GM23338 (cell line): ENCODE data around the gene PLD6. TPM values are rescaled to one million over a fixed set of nuclear protein-coding genes. Genes with fewer than 3 reads are reported as not detected.
"Not testable (repeated sequence)": the region's sequence is repeated elsewhere in the genome, so short reads cannot be mapped to it uniquely, and the experiment has no call there.

Experiments used
- ATAC-seq: fragments of 200-7000 bp; cut with Tn5 transposase; 3 replicates; pipeline ENCODE4 v1.9.1; 2020
- DNase-seq: peaks from one replicate; pipeline ENCODE4 v3.0.0-alpha.2; 2015; ENCODE audit warnings: low spot score
- H2AFZ ChIP-seq: fragments of 200-600 bp; sonication (generic); 2 replicates; pipeline ENCODE4 v1.8.0; 2016; ENCODE audit warnings: antibody characterized with exemption, mild to moderate bottlenecking, moderate library complexity
- H3F3A ChIP-seq: fragments of 200-600 bp; sonication (generic); replicated peaks from 2 replicates; pipeline ENCODE4 v1.8.0; 2017; ENCODE audit warnings: antibody characterized with exemption, mixed run types, low read depth
- H3K27ac ChIP-seq: fragments of 200-600 bp; sonication (generic); 2 replicates; pipeline ENCODE4 v1.6.1; 2016; ENCODE audit warnings: low read depth
- H3K27me3 ChIP-seq: fragments of 200-600 bp; sonication (generic); 2 replicates; pipeline ENCODE4 v1.8.0; 2016; ENCODE audit warnings: mild to moderate bottlenecking, mixed run types, moderate library complexity; ENCODE audit not compliant: insufficient read depth
- H3K36me3 ChIP-seq: fragments of 200-600 bp; sonication (generic); 2 replicates; pipeline ENCODE4 v1.8.0; 2016; ENCODE audit warnings: mild to moderate bottlenecking; ENCODE audit not compliant: insufficient read depth
- H3K4me1 ChIP-seq: fragments of 200-600 bp; sonication (generic); 2 replicates; pipeline ENCODE4 v1.8.0; 2016; ENCODE audit warnings: mild to moderate bottlenecking, moderate library complexity; ENCODE audit not compliant: insufficient read depth
- H3K4me2 ChIP-seq: fragments of 200-600 bp; sonication (generic); 2 replicates; pipeline ENCODE4 v1.7.1; 2017; ENCODE audit warnings: mixed run types
- H3K4me3 ChIP-seq: fragments of 200-600 bp; sonication (generic); 2 replicates; pipeline ENCODE4 v1.6.1; 2016; ENCODE audit warnings: mixed run types
- H3K79me2 ChIP-seq: fragments of 200-600 bp; sonication (generic); replicated peaks from 2 replicates; pipeline ENCODE4 v1.8.0; 2017; ENCODE audit warnings: mild to moderate bottlenecking; ENCODE audit not compliant: insufficient read depth
- H3K9me2 ChIP-seq: fragments of 200-600 bp; sonication (generic); 2 replicates; pipeline ENCODE4 v1.8.0; 2017; ENCODE audit not compliant: insufficient read depth
- H4K20me1 ChIP-seq: fragments of 200-600 bp; sonication (generic); replicated peaks from 2 replicates; pipeline ENCODE4 v1.8.0; 2017; ENCODE audit warnings: mild to moderate bottlenecking; ENCODE audit not compliant: insufficient read depth
- H3K27ac Mint-ChIP-seq: 2 replicates; pipeline ENCODE4 v1.8.0; 2020; ENCODE audit warnings: inconsistent platforms, mild to moderate bottlenecking, moderate library complexity, mixed read lengths
- H3K27me3 Mint-ChIP-seq: 3 replicates; pipeline ENCODE4 v1.8.0; 2022; ENCODE audit warnings: low read depth, mild to moderate bottlenecking, moderate library complexity, mixed read lengths, inconsistent platforms; ENCODE audit not compliant: insufficient read depth, poor library complexity
- H3K36me3 Mint-ChIP-seq: 3 replicates; pipeline ENCODE4 v1.8.0; 2021; ENCODE audit warnings: low read depth, mild to moderate bottlenecking, inconsistent platforms, moderate library complexity, mixed read lengths
- H3K4me1 Mint-ChIP-seq: 3 replicates; pipeline ENCODE4 v1.8.0; 2020; ENCODE audit warnings: mild to moderate bottlenecking, inconsistent platforms, mixed read lengths
- H3K4me3 Mint-ChIP-seq: 3 replicates; pipeline ENCODE4 v1.8.0; 2021; ENCODE audit warnings: moderate library complexity, mild to moderate bottlenecking, inconsistent platforms, mixed read lengths
- H3K9me3 Mint-ChIP-seq: 3 replicates; pipeline ENCODE4 v1.8.0; 2020; ENCODE audit warnings: moderate library complexity, mild to moderate bottlenecking, inconsistent platforms, mixed read lengths
- EZH2 ChIP-seq: fragments of 200-600 bp; sonication (generic); IDR thresholded peaks from one replicate; pipeline ENCODE4 v1.8.0; 2017; ENCODE audit warnings: antibody characterized with exemption, mild to moderate bottlenecking, low read depth; ENCODE audit not compliant: unreplicated experiment
- ZNF331 ChIP-seq: fragments of 250-450 bp; sonication (Bioruptor Pico); IDR thresholded peaks from 2 replicates; pipeline ENCODE4 v1.5.0; 2020; ENCODE audit warnings: low read depth, mild to moderate bottlenecking, moderate library complexity
- polyA plus RNA-seq: library from polyadenylated mRNA; unstranded; fragments of >200 nt; fragmentation: Nextera tagmentation; extraction: Ambion mirVana; gene quantifications from 2 replicates; pipeline ENCODE4 v1.2.1, GENCODE V29; 2016
- total RNA-seq: library from RNA; depleted of rRNA; stranded (reverse); fragments of >200 nt; shearing (Covaris generic); gene quantifications from 2 replicates; pipeline ENCODE4 v1.2.3, GENCODE V29; 2014
- TF ChIP-seq, protein P1 (sequence below): IDR thresholded peaks from one replicate; pipeline ENCODE4 v1.6.1; 2018; ENCODE audit warnings: antibody characterized with exemption; ENCODE audit not compliant: unreplicated experiment

Gene PLD6
- total and polyA plus RNA-seq, 2 experiments from 2014 or later, result not detected

DNA sequence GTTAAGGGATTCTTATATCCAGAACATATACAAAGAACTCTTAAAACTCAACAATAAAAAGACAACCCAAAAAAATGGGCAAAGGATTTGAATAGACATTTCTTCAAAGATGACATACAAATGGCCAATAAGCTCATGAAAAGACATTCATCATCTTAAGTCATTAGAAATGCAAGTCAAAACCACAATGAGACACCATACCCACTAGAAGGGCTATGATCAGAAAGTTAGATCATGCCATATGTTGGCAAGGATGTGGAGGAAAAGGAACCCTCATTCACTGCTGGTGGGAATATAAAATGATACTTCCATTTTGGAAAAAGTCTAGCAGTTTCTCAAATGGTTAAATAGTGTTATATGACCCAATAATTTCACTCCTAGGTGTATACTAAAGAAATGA lies 9.4 kb downstream of the PLD6 start (continued):
- TF ChIP-seq, protein P1, sequence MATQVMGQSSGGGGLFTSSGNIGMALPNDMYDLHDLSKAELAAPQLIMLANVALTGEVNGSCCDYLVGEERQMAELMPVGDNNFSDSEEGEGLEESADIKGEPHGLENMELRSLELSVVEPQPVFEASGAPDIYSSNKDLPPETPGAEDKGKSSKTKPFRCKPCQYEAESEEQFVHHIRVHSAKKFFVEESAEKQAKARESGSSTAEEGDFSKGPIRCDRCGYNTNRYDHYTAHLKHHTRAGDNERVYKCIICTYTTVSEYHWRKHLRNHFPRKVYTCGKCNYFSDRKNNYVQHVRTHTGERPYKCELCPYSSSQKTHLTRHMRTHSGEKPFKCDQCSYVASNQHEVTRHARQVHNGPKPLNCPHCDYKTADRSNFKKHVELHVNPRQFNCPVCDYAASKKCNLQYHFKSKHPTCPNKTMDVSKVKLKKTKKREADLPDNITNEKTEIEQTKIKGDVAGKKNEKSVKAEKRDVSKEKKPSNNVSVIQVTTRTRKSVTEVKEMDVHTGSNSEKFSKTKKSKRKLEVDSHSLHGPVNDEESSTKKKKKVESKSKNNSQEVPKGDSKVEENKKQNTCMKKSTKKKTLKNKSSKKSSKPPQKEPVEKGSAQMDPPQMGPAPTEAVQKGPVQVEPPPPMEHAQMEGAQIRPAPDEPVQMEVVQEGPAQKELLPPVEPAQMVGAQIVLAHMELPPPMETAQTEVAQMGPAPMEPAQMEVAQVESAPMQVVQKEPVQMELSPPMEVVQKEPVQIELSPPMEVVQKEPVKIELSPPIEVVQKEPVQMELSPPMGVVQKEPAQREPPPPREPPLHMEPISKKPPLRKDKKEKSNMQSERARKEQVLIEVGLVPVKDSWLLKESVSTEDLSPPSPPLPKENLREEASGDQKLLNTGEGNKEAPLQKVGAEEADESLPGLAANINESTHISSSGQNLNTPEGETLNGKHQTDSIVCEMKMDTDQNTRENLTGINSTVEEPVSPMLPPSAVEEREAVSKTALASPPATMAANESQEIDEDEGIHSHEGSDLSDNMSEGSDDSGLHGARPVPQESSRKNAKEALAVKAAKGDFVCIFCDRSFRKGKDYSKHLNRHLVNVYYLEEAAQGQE, result no peak

DNA sequence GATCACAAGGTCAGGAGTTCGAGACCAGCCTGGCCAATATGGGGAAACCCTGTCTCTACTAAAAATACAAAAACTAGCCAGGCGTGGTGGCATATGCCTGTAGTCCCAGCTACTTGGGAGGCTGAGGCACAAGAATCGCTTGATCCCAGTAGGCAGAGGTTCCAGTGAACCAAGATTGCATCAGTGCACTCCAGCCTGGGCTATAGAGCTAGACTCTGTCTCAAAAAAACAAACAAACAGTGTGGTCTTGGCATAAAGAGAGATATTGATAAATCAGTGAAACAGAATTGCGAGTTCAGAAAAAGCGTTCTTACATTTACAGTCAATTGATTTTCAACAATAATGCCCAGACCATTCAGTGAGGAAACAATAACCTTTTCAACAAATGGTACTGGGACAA lies 10.7 kb downstream of the PLD6 start:
- not testable (repeated sequence) for H3K27ac Mint-ChIP-seq, H3K9me3 Mint-ChIP-seq, H3K36me3 Mint-ChIP-seq, H3K9me2 ChIP-seq, H3K27me3 ChIP-seq, H4K20me1 ChIP-seq, H3K4me3 Mint-ChIP-seq, H3K36me3 ChIP-seq, DNase-seq, H3K4me1 ChIP-seq, H2AFZ ChIP-seq, H3K4me3 ChIP-seq, H3K27me3 Mint-ChIP-seq, H3K27ac ChIP-seq, H3K4me2 ChIP-seq, ATAC-seq, H3F3A ChIP-seq, H3K79me2 ChIP-seq, H3K4me1 Mint-ChIP-seq

DNA sequence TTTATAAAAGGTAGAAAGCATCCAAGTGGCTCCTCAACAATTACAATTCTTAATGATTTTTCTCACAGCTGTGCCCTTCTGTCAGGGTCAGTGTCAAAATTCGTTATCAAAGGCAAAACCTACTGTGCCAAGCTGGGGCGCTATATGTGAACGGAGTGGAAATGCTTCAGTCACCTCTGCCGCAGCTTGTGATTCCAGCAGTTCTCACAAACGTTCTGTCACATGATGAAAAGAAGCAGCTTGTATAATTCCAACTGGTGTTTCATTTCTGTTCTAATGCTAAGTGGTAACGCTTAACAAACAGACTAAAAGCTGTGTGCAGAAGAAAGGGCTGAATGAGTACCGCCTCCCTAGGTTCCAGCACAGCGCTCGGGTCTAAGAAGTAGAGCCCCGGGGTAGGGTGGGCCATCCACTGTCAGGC lies 14.2 kb downstream of the PLD6 start:
- Histone ChIP-seq H3F3A (no peaks in the 10 kb centered on the region), H3K9me2 (no peaks in the 10 kb centered on the region), H3K79me2 (no peaks in the 10 kb centered on the region), H3K27me3 (no peaks in the 10 kb centered on the region), H3K36me3 (no peaks in the 10 kb centered on the region), H3K4me1 (no peaks in the 10 kb centered on the region), H2AFZ (no peak overlapping the region), H3K27ac (no peak overlapping the region), H3K4me2 (no peak overlapping the region), H3K4me3 (no peak overlapping the region), H4K20me1 (no peaks in the 10 kb centered on the region)
- Mint-ChIP-seq H3K36me3 (no peaks in the 10 kb centered on the region), H3K9me3 (no peaks in the 10 kb centered on the region), H3K27me3 (peaks cover 3% of the 10 kb centered on the region), H3K4me3 (no peak overlapping the region), H3K27ac (no peak overlapping the region), H3K4me1 (no peaks in the 10 kb centered on the region)
- no peak for TF ChIP-seq EZH2
- DNase-seq (no peak), ATAC-seq (peak; percentile 51)

DNA sequence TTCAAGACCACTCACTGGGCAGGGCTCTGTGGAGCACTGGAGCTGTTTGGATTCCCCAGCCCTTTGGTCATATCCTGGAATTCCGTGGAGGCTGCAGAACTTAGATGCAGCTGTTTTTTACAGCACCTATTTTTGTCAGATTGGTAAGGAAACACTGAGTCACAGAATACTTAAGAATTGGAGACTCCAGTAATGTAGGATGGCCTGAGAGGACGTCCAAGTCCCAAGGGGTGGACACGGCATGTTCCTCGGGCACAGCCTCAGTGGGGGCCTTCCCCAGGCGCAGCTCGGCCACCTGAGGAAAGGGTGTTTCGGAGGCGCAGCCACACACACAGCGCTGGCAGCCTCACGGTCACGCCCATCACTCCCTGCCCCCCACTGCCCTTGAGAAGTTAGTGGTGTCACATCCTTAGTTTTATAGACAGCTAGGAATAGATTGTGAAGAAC lies 14.8 kb downstream of the PLD6 start:
- no peak overlapping the region for H3K4me3 Mint-ChIP-seq
- no peaks in the 10 kb centered on the region for H3K36me3 Mint-ChIP-seq
- Histone ChIP-seq H3K4me3 (no peak overlapping the region), H3K27me3 (no peaks in the 10 kb centered on the region), H3K4me2 (no peak overlapping the region), H3K4me1 (no peaks in the 10 kb centered on the region), H3K79me2 (no peaks in the 10 kb centered on the region), H3K27ac (no peak overlapping the region), H3K9me2 (no peaks in the 10 kb centered on the region), H2AFZ (no peak overlapping the region), H3K36me3 (no peaks in the 10 kb centered on the region), H4K20me1 (no peaks in the 10 kb centered on the region), H3F3A (no peaks in the 10 kb centered on the region)
- H3K4me1 Mint-ChIP-seq, result peaks cover 2% of the 10 kb centered on the region; the same call in 2 of the 3 replicates
- H3K27ac Mint-ChIP-seq, result no peak overlapping the region
- DNase-seq, result no peak
- no peaks in the 10 kb centered on the region for H3K9me3 Mint-ChIP-seq
- peak; percentile 36; the same call in 2 of the 3 replicates for ATAC-seq
- H3K27me3 Mint-ChIP-seq, result peaks cover 5% of the 10 kb centered on the region
- TF ChIP-seq EZH2 (no peak), ZNF331 (CRISPR knock-in tag) (no peak)
